HepG2 (cell line): ENCODE results near the gene PATL1. TPM values are rescaled to one million over a fixed set of nuclear protein-coding genes. Genes with fewer than 3 reads are reported as not detected.
"Not testable (repeated sequence)": the region's sequence is repeated elsewhere in the genome, so short reads cannot be mapped to it uniquely, and the experiment has no call there.

ENCODE experiments used
- ATAC-seq: fragments of 200-7000 bp; cut with Tn5 transposase; 3 replicates; pipeline ENCODE4 v1.9.1; 2020; ENCODE audit warnings: mild to moderate bottlenecking, moderate library complexity
- BruUV-seq: library from RNA; stranded (reverse); fragments of 400-500 nt; replicated peaks from 2 replicates; lab custom pipeline; 2021; lab: Mats Ljungman, UMichigan
- CTCF ChIA-PET: fragments of 300-600 bp; formaldehyde crosslinking; extraction: SDS; loops from one replicate; lab custom pipeline; 2021; ENCODE audit warnings: low total read pairs, inconsistent platforms, low intra/inter-chr PET ratio; lab: Yijun Ruan, JAX
- POLR2A ChIA-PET: fragments of 350-600 bp; sonication (Branson Sonifier 250); formaldehyde crosslinking; loops from one replicate; lab custom pipeline; 2020; ENCODE audit warnings: antibody characterized with exemption, inconsistent platforms; lab: Yijun Ruan, JAX
- DNase-seq: peaks from one replicate; pipeline ENCODE4 v3.0.0-alpha.2; 2015; ENCODE audit warnings: low spot score
- FAIRE-seq: peaks from 3 replicates; lab custom pipeline; 2011; peaks lifted over from hg19 to GRCh38; lab: Jason Lieb, UNC
- H2AFZ ChIP-seq: one replicate; pipeline ENCODE4 v1.6.1; 2011; ENCODE audit warnings: low read length, inconsistent platforms
- H3K27ac ChIP-seq: fragments of 300-600 bp; 3 replicates; pipeline ENCODE4 v1.8.0; 2011; ENCODE audit warnings: mixed run types, mild to moderate bottlenecking, mixed read lengths, low read length, inconsistent platforms; ENCODE audit not compliant: insufficient read depth; ENCODE audit errors: extremely low read length
- H3K27me3 ChIP-seq, 2 experiments: fragments of 200-600 bp in 1 of 2; 2 replicates in 1 of 2; 3 replicates in 1 of 2; pipeline versions ENCODE4 v1.6.0 to v1.8.0; 2011; ENCODE audit warnings: low read length in 2 of 2, mild to moderate bottlenecking in 2 of 2, moderate library complexity in 2 of 2, inconsistent platforms in 1 of 2; ENCODE audit not compliant: insufficient read depth in 2 of 2, control insufficient read depth in 1 of 2
- H3K36me3 ChIP-seq, 2 experiments: fragments of 200-600 bp in 1 of 2; replicated peaks in 1 of 2; 2 replicates in 1 of 2; 3 replicates in 1 of 2; pipeline versions ENCODE4 v1.5.1 to v1.8.0; 2011; ENCODE audit warnings: low read length in 2 of 2, inconsistent platforms in 1 of 2; ENCODE audit not compliant: insufficient read depth in 2 of 2, control insufficient read depth in 1 of 2
- H3K4me1 ChIP-seq: 2 replicates; pipeline ENCODE4 v1.5.1; 2012; ENCODE audit warnings: low read length, inconsistent platforms; ENCODE audit not compliant: insufficient read depth
- H3K4me2 ChIP-seq: 2 replicates; pipeline ENCODE4 v1.6.0; 2011; ENCODE audit warnings: low read depth, low read length, inconsistent platforms
- H3K4me3 ChIP-seq, 3 experiments: fragments of 200-600 bp in 1 of 3; sonication (generic), shearing (Covaris generic) in 1 of 3; replicated peaks in 1 of 3; 2 replicates each; pipeline ENCODE4 v1.5.1; 2011 to 2016; ENCODE audit warnings: low read length in 3 of 3, inconsistent platforms in 2 of 3, low read depth in 2 of 3, mild to moderate bottlenecking in 2 of 3, control low read depth in 1 of 3, mixed read lengths in 1 of 3; ENCODE audit not compliant: insufficient read depth in 1 of 3
- H3K79me2 ChIP-seq: one replicate; pipeline ENCODE4 v1.6.1; 2011; ENCODE audit warnings: low read length, inconsistent platforms; ENCODE audit not compliant: insufficient read depth
- H3K9ac ChIP-seq: 2 replicates; pipeline ENCODE4 v1.6.0; 2011; ENCODE audit warnings: mild to moderate bottlenecking, low read depth, low read length, inconsistent platforms; ENCODE audit not compliant: insufficient read depth
- H3K9me3 ChIP-seq: 2 replicates; pipeline ENCODE4 v1.5.1; 2012; ENCODE audit warnings: mild to moderate bottlenecking, low read length
- H4K20me1 ChIP-seq: 2 replicates; pipeline ENCODE4 v1.6.0; 2011; ENCODE audit warnings: inconsistent platforms, mild to moderate bottlenecking, low read length, moderate library complexity; ENCODE audit not compliant: insufficient read depth
- ATF7-NPFF ChIP-seq: sonication (generic); formaldehyde crosslinking; IDR thresholded peaks from 2 replicates; pipeline ENCODE4 v1.8.1; 2023; ENCODE audit warnings: mild to moderate bottlenecking, low read depth, missing genetic modification reagents, moderate library complexity
- CBX1 ChIP-seq: IDR thresholded peaks from one replicate; pipeline ENCODE4 v1.6.1; 2016; ENCODE audit warnings: antibody characterized with exemption, low read depth
- EP300 ChIP-seq, 3 experiments: sonication (generic) in 1 of 3; formaldehyde crosslinking in 1 of 3; IDR thresholded peaks; 2 replicates each; pipeline versions ENCODE4 v1.5.1 to v1.6.1; 2011 to 2020; ENCODE audit warnings: low read depth in 2 of 3, low read length in 2 of 3, borderline replicate concordance in 1 of 3, improper control_type of control experiment in 1 of 3, mild to moderate bottlenecking in 1 of 3, missing genetic modification reagents in 1 of 3, moderate library complexity in 1 of 3
- GTF3A ChIP-seq: sonication (generic); formaldehyde crosslinking; conservative IDR thresholded peaks from 2 replicates; pipeline ENCODE4 v1.4.0; 2020; ENCODE audit warnings: mild to moderate bottlenecking, missing genetic modification reagents
- HNRNPL ChIP-seq: fragments of 200-400 bp; formaldehyde crosslinking; IDR thresholded peaks from 2 replicates; pipeline ENCODE4 v1.6.1; 2017; ENCODE audit warnings: mild to moderate bottlenecking, low read depth, low read length
- IRF2 ChIP-seq: IDR thresholded peaks from 2 replicates; pipeline ENCODE4 v1.6.1; 2018; ENCODE audit warnings: missing genetic modification reagents, missing compliant biosample characterization
- JUND ChIP-seq: sonication (generic); formaldehyde crosslinking; IDR thresholded peaks from 2 replicates; pipeline ENCODE4 v1.8.0; 2022; ENCODE audit warnings: mild to moderate bottlenecking, missing genetic modification reagents
- MLLT10 ChIP-seq: sonication (generic); formaldehyde crosslinking; IDR thresholded peaks from 2 replicates; pipeline ENCODE4 v1.4.0; 2020; ENCODE audit warnings: missing genetic modification reagents
- RBFOX2 ChIP-seq: fragments of 200-400 bp; formaldehyde crosslinking; IDR thresholded peaks from 2 replicates; pipeline ENCODE4 v1.6.1; 2017; ENCODE audit warnings: low read depth, mild to moderate bottlenecking, low read length
- RELA ChIP-seq: sonication (generic); formaldehyde crosslinking; IDR thresholded peaks from 2 replicates; pipeline ENCODE4 v1.4.0; 2020; ENCODE audit warnings: missing genetic modification reagents
- SYNCRIP ChIP-seq: fragments of 200-400 bp; formaldehyde crosslinking; IDR thresholded peaks from 2 replicates; pipeline ENCODE4 v1.6.1; 2018; ENCODE audit warnings: mild to moderate bottlenecking, low read depth, low read length; ENCODE audit not compliant: insufficient read depth
- ZFP1 ChIP-seq: IDR thresholded peaks from 2 replicates; pipeline ENCODE4 v1.6.1; 2016
- ZNF747 ChIP-seq: sonication (generic); formaldehyde crosslinking; IDR thresholded peaks from 2 replicates; pipeline ENCODE4 v1.8.1; 2023; ENCODE audit warnings: missing genetic modification reagents, mild to moderate bottlenecking, borderline replicate concordance
- WGBS: methylation state at CpG from one replicate; pipeline ENCODE4 v1.1.6; 2017; ENCODE audit warnings: low lambda C conversion rate; 5-methylcytosine and 5-hydroxymethylcytosine counted together
- in situ Hi-C: cut with HindIII; loops from 2 replicates; pipeline ENCODE4 v1.10.0; 2017; ENCODE audit warnings: low pct_unique_long_range_greater_than_20kb; ENCODE audit not compliant: extremely low pct_ligation_motif_present
- intact Hi-C: fragments of 100-400 bp; cut with micrococcal nuclease; formaldehyde crosslinking; loops from one replicate; pipeline ENCODE4 v1.10.0; 2022; ENCODE audit not compliant: unreplicated experiment
- polyA plus RNA-seq, 8 experiments: library from polyadenylated mRNA; depleted of rRNA in 3 of 8; stranded (reverse) in 7 of 8; unstranded in 1 of 8; fragments of >200 nt; fragmentation: Illumina TruSeq in 4 of 8; extraction: Trizol in 4 of 8; gene quantifications; 2 replicates each; pipeline versions ENCODE4 v1.2.1 to v1.2.3, GENCODE V29; 2011 to 2016; ENCODE audit warnings: low read depth in 4 of 8, missing spikeins in 1 of 8, mixed read lengths in 1 of 8; ENCODE audit not compliant: insufficient read depth in 1 of 8
- total RNA-seq, 5 experiments: library from RNA; depleted of rRNA; stranded (reverse); fragments of >200 nt; fragmentation: Illumina TruSeq; extraction: Trizol; gene quantifications; 2 replicates each; pipeline ENCODE4 v1.2.3, GENCODE V29; 2016; ENCODE audit warnings: low read depth in 1 of 5
- TF ChIP-seq, protein P1 (sequence below): sonication (generic); formaldehyde crosslinking; IDR thresholded peaks from 2 replicates; pipeline ENCODE4 v1.8.1; 2023; ENCODE audit warnings: mild to moderate bottlenecking, inconsistent platforms, moderate library complexity, missing genetic modification reagents, borderline replicate concordance
- TF ChIP-seq, protein P2 (sequence below): fragments of 450-650 bp; IDR thresholded peaks from 2 replicates; pipeline ENCODE4 v1.6.1; 2017; ENCODE audit warnings: mild to moderate bottlenecking

The PATL1 gene
- total and polyA plus RNA-seq, 2 of the 13 experiments (the other 11 are each of a cell fraction or from before 2014, with no cell fraction given): 12.9 to 26.8 TPM

DNA sequence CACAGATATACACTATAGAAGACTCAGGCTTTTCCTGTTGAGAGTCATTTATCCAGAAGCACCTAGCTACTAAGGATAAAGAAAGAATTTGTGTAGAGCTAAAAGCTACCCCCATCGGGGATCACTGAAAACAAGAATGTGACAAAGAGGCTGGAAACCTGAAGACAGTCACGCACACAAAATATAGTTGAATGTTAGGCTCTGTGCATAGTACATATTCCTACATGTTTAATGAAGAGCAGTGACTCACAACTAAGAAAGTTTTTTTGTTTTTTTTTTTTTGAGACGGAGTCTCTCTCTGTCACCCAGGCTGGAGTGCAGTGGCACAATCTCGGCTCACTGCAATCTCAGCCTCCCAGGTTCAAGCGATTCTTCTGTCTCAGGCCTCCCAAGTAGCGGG is 36.5 kb upstream of the PATL1 start:
- H3K36me3 ChIP-seq: no peaks in the 10 kb centered on the region
- H3K4me2 ChIP-seq: no peak overlapping the region
- H3K79me2 ChIP-seq: no peaks in the 10 kb centered on the region
- no peak overlapping the region for H2AFZ ChIP-seq
- no peak overlapping the region for H3K4me3 ChIP-seq
- H3K27me3 ChIP-seq: no peaks in the 10 kb centered on the region
- BruUV-seq: no TSS peak
- no peaks in the 10 kb centered on the region for H3K9me3 ChIP-seq
- H3K27ac ChIP-seq: no peak overlapping the region
- POLR2A ChIA-PET: no interaction called here
- DNase-seq (no peak), FAIRE-seq (no peak), ATAC-seq (no peak)
- in situ Hi-C loops (no loop called here), intact Hi-C loops (no loop called here)
- no peaks in the 10 kb centered on the region for H4K20me1 ChIP-seq
- H3K9ac ChIP-seq: no peak overlapping the region
- H3K4me1 ChIP-seq: peaks cover 13% of the 10 kb centered on the region
- TF ChIP-seq GTF3A (CRISPR knock-in tag) (no peak), RBFOX2 (no peak), EP300 (IDR thresholded peaks at IDR 0.05; ENCODE audit: low read depth in 2 of 2, low read length in 2 of 2) (no peak), EP300 (CRISPR knock-in tag; IDR thresholded peaks at IDR 0.05; ENCODE audit: borderline replicate concordance) (no peak), SYNCRIP (no peak), IRF2 (CRISPR knock-in tag) (no peak), CBX1 (no peak), ZNF747 (CRISPR knock-in tag) (no peak), JUND (CRISPR knock-in tag) (no peak), MLLT10 (CRISPR knock-in tag) (no peak), RELA (CRISPR knock-in tag) (no peak), ATF7-NPFF (CRISPR knock-in tag) (no peak), ZFP1 (CRISPR knock-in tag) (no peak), HNRNPL (no peak)
- TF ChIP-seq, protein P1, sequence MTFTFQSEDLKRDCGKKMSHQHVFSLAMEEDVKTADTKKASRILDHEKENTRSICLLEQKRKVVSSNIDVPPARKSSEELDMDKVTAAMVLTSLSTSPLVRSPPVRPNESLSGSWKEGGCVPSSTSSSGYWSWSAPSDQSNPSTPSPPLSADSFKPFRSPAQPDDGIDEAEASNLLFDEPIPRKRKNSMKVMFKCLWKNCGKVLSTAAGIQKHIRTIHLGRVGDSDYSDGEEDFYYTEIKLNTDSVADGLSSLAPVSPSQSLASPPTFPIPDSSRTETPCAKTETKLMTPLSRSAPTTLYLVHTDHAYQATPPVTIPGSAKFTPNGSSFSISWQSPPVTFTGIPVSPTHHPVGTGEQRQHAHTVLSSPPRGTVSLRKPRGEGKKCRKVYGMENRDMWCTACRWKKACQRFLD: no peak
- TF ChIP-seq, protein P2, sequence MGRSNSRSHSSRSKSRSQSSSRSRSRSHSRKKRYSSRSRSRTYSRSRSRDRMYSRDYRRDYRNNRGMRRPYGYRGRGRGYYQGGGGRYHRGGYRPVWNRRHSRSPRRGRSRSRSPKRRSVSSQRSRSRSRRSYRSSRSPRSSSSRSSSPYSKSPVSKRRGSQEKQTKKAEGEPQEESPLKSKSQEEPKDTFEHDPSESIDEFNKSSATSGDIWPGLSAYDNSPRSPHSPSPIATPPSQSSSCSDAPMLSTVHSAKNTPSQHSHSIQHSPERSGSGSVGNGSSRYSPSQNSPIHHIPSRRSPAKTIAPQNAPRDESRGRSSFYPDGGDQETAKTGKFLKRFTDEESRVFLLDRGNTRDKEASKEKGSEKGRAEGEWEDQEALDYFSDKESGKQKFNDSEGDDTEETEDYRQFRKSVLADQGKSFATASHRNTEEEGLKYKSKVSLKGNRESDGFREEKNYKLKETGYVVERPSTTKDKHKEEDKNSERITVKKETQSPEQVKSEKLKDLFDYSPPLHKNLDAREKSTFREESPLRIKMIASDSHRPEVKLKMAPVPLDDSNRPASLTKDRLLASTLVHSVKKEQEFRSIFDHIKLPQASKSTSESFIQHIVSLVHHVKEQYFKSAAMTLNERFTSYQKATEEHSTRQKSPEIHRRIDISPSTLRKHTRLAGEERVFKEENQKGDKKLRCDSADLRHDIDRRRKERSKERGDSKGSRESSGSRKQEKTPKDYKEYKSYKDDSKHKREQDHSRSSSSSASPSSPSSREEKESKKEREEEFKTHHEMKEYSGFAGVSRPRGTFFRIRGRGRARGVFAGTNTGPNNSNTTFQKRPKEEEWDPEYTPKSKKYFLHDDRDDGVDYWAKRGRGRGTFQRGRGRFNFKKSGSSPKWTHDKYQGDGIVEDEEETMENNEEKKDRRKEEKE: no peak
- WGBS: 66% methylated on average over 6 of the region's 6 CpGs
- CTCF ChIA-PET: no interaction called here

DNA sequence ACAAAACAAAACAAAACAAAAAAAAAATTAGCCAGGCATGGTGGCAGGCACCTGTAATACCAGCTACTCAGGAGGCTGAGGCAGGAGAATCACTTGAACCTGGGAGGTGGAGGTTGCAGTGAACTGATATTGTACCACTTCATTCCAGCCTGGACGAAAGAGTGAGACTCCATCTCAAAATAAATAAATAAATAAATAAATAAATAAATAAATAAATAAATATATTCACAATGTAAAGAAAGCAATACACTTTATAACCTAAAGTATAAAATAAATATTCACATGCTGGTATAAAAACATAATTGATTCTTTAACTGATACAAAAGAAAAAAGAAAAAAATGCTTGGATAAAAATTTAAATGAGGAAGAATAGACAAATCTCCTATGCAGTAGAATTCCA is 34.7 kb upstream of the PATL1 start:
- DNase-seq, H3K9ac ChIP-seq, H3K27ac ChIP-seq, BruUV-seq, H3K4me2 ChIP-seq, H3K79me2 ChIP-seq, CTCF ChIA-PET, ATAC-seq, H3K36me3 ChIP-seq, FAIRE-seq, POLR2A ChIA-PET, in situ Hi-C loops, H3K9me3 ChIP-seq, H2AFZ ChIP-seq, intact Hi-C loops, H3K4me3 ChIP-seq, H4K20me1 ChIP-seq, H3K27me3 ChIP-seq: not testable (repeated sequence)
- H3K4me1 ChIP-seq: peaks cover 13% of the 10 kb centered on the region
- 89% methylated on average over 1 of the region's 1 CpG for WGBS
